Measurements from ENCODE around the gene ACAT2.
"Not testable (repeated sequence)": the region's sequence is repeated elsewhere in the genome, so short reads cannot be mapped to it uniquely, and the experiment has no call there.

Gene ACAT2

DNA sequence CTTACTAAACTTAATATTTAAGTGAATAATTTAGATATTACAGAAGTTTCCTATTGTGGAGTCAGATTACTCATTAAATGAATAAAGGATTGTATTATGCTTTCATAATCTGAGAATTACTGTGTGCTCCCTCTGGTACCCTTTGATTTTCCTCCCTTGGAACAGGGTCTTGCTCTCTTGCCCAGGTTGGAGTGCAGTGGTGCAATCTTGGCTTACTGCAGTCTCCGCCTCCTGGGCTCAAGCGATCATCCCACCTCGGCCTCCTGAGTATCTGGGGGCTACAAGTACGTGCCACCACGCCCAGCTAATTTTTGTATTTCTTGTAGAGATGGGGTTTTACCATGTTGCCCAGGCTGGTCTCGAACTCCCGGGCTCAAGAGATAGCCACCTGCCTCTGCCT, 24.9 kb upstream of the ACAT2 start:
- H3K4me3 ChIP-seq (replicated peaks in 1 of 2; ENCODE audit: low read depth in 2 of 2, low read length in 2 of 2) = no peak overlapping the region
- TF ChIP-seq, protein P1, sequence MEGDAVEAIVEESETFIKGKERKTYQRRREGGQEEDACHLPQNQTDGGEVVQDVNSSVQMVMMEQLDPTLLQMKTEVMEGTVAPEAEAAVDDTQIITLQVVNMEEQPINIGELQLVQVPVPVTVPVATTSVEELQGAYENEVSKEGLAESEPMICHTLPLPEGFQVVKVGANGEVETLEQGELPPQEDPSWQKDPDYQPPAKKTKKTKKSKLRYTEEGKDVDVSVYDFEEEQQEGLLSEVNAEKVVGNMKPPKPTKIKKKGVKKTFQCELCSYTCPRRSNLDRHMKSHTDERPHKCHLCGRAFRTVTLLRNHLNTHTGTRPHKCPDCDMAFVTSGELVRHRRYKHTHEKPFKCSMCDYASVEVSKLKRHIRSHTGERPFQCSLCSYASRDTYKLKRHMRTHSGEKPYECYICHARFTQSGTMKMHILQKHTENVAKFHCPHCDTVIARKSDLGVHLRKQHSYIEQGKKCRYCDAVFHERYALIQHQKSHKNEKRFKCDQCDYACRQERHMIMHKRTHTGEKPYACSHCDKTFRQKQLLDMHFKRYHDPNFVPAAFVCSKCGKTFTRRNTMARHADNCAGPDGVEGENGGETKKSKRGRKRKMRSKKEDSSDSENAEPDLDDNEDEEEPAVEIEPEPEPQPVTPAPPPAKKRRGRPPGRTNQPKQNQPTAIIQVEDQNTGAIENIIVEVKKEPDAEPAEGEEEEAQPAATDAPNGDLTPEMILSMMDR (IDR thresholded peaks at IDR 0.05; ENCODE audit: low read depth, low read length) = no peak
- DNase-seq (ENCODE audit: low read depth in 2 of 2) = no peak

DNA sequence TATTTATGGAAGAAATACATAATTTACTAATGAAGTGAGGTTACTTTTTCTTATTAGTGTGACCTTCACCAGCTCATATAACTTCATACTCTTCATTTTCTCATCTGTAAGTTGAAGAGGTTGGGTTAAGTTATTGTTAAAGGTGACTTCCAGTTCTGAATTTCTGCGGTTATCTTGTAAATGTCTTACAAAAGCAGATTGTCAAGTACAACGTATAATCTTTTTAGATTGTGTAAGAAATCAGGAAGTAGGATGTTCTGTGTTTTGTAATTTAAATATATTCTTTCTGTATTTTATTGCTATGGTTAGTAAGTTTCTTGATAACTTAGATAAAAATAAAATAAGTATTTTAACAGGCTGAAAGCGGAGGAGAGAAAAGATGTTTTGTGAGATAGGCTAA, 22.5 kb upstream of the ACAT2 start:
- no peak for DNase-seq (ENCODE audit: low read depth in 2 of 2)
- TF ChIP-seq, protein P1 (IDR thresholded peaks at IDR 0.05; ENCODE audit: low read depth, low read length) = no peak
- no peak overlapping the region for H3K4me3 ChIP-seq (replicated peaks in 1 of 2; ENCODE audit: low read depth in 2 of 2, low read length in 2 of 2)

- H3K4me3 ChIP-seq (replicated peaks in 1 of 2; ENCODE audit: low read depth in 2 of 2, low read length in 2 of 2) = no peak overlapping the region
- DNase-seq (ENCODE audit: low read depth in 2 of 2) = no peak
- TF ChIP-seq, protein P1 (IDR thresholded peaks at IDR 0.05; ENCODE audit: low read depth, low read length) = no peak
These were observed 19.7 kb upstream of the ACAT2 start for GRCh38 chr6:159742165-159742564.

DNA sequence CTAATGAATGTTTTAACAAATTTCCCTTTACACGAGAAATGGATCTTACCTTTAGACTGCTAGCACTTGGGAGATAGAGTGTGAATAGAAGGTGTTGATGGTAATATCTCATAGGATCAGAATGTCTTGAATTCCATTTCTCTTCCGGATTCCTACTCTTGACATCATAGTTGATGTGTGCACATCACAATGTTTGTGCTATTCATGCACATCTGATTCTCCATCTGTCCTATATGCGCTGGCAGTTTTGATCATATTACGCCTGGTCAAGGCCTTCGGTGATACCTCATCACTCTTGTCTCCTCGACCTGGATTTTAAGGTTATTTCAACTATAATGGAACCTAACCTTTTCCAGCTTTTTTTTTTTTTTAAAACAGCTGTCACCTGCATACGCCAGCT, 16.8 kb upstream of the ACAT2 start:
- DNase-seq (ENCODE audit: low read depth in 2 of 2) = peak in 1 of 2 donors; percentile 4
- TF ChIP-seq, protein P1 (IDR thresholded peaks at IDR 0.05; ENCODE audit: low read depth, low read length) = no peak
- H3K4me3 ChIP-seq (replicated peaks in 1 of 2; ENCODE audit: low read depth in 2 of 2, low read length in 2 of 2) = no peak overlapping the region

DNA sequence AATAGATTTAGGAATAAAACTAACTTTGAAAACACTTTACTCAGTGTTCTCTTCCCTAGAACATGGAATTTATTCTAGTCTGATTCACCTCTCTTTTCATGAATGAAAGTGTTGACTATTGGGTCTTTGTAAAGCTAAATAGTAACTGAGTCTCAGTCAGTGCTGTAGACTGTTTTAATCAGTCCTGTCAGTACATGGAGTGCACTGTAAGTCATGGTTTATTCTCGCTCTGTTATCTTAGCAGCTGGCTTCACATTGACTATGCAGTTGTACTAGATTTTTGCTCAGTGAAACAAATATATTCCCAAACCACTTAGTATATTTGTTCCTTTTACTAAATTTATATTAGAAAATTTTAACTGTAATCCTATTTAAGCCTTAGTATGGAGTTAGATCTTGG, 15.1 kb upstream of the ACAT2 start:
- TF ChIP-seq, protein P1 (IDR thresholded peaks at IDR 0.05; ENCODE audit: low read depth, low read length) = no peak
- no peak overlapping the region for H3K4me3 ChIP-seq (replicated peaks in 1 of 2; ENCODE audit: low read depth in 2 of 2, low read length in 2 of 2)
- no peak for DNase-seq (ENCODE audit: low read depth in 2 of 2)

- DNase-seq (ENCODE audit: low read depth in 2 of 2) = not testable (repeated sequence)
These were observed 13.7 kb upstream of the ACAT2 start for GRCh38 chr6:159748127-159748526.

GRCh38 chr6:159751448-159751847, 10.4 kb upstream of the ACAT2 start:
- TF ChIP-seq, protein P1 (IDR thresholded peaks at IDR 0.05; ENCODE audit: low read depth, low read length) = no peak
- no peak overlapping the region for H3K4me3 ChIP-seq (replicated peaks in 1 of 2; ENCODE audit: low read depth in 2 of 2, low read length in 2 of 2)
- DNase-seq (ENCODE audit: low read depth in 2 of 2) = no peak

More at GRCh38 chr6:159748127-159748526, 13.7 kb upstream of the ACAT2 start:
- H3K4me3 ChIP-seq (replicated peaks in 1 of 2; ENCODE audit: low read depth in 2 of 2, low read length in 2 of 2) = not testable (repeated sequence)

All from cardiac fibroblast (primary cell).